Measurements from ENCODE around the gene CCDC137.
"Not testable (repeated sequence)": the region's sequence is repeated elsewhere in the genome, so short reads cannot be mapped to it uniquely, and the experiment has no call there.

Gene CCDC137

GRCh38 chr17:81666342-81667191, at the start of gene CCDC137, which contains the start of gene OXLD1:
Gene CCDC137, plus strand, starts transcription at chr17:81666737. Its CDS starts 30 bp downstream, at chr17:81666767.
Gene OXLD1, minus strand, starts transcription at chr17:81666605. Its CDS starts 28 bp downstream, at chr17:81666577.
- POLR2A ChIA-PET = interaction anchor here (0.9 to 2.2 kb wide), 4 partner anchors 9 to 29 kb away, joined by 3 to 7 read pairs (median 4); partner anchors contain the start of genes ARL16, HGS and PDE6G
- no peak for TF ChIP-seq CTCF (IDR thresholded peaks at IDR 0.05; ENCODE audit: insufficient read depth, low read length, missing control alignments)
- CTCF ChIA-PET = interaction anchor here (1.2 kb wide), 1 partner anchor 21 kb away, joined by 3 read pairs; no protein-coding TSS in a partner anchor
- DNase-seq (ENCODE audit: low read depth, low spot score) = peak; percentile 67
- H3K4me3 ChIP-seq (ENCODE audit: low read depth, low read length) = peak within 1 kb of the TSS; percentile 84

- DNase-seq (ENCODE audit: low read depth, low spot score) = no peak
- ChIA-PET CTCF (no interaction called here), POLR2A (no interaction called here)
- no peak for TF ChIP-seq CTCF (IDR thresholded peaks at IDR 0.05; ENCODE audit: insufficient read depth, low read length, missing control alignments)
- H3K4me3 ChIP-seq (ENCODE audit: low read depth, low read length) = no peak overlapping the region
Measured at GRCh38 chr17:81616877-81617276, 49.7 kb upstream of the CCDC137 start.

- DNase-seq (ENCODE audit: low read depth, low spot score); H3K4me3 ChIP-seq (ENCODE audit: low read depth, low read length); CTCF ChIA-PET; POLR2A ChIA-PET: not testable (repeated sequence)
Measured at GRCh38 chr17:81618307-81618706, 48.2 kb upstream of the CCDC137 start.

- ChIA-PET CTCF (interaction anchor here (0.9 to 1.6 kb wide), 3 partner anchors 10 to 24 kb away, joined by 3 to 11 read pairs (median 5); no protein-coding TSS in a partner anchor), POLR2A (no interaction called here)
- no peak overlapping the region for H3K4me3 ChIP-seq (ENCODE audit: low read depth, low read length)
- no peak for DNase-seq (ENCODE audit: low read depth, low spot score)
- TF ChIP-seq CTCF (IDR thresholded peaks at IDR 0.05; ENCODE audit: insufficient read depth, low read length, missing control alignments) = no peak
Measured at GRCh38 chr17:81621494-81622130, 44.9 kb upstream of the CCDC137 start.

GRCh38 chr17:81630274-81630673, 36.3 kb upstream of the CCDC137 start:
- ChIA-PET CTCF (interaction anchor here (1.0 to 2.3 kb wide), 2 partner anchors 23 to 29 kb away, joined by 3 to 11 read pairs; no protein-coding TSS in a partner anchor), POLR2A (no interaction called here)
- TF ChIP-seq CTCF (IDR thresholded peaks at IDR 0.05; ENCODE audit: insufficient read depth, low read length, missing control alignments) = no peak
- no peak for DNase-seq (ENCODE audit: low read depth, low spot score)
- no peak overlapping the region for H3K4me3 ChIP-seq (ENCODE audit: low read depth, low read length)

- TF ChIP-seq CTCF (IDR thresholded peaks at IDR 0.05; ENCODE audit: insufficient read depth, low read length, missing control alignments) = no peak
- DNase-seq (ENCODE audit: low read depth, low spot score) = no peak
- no peak overlapping the region for H3K4me3 ChIP-seq (ENCODE audit: low read depth, low read length)
- POLR2A ChIA-PET = no interaction called here
- CTCF ChIA-PET = interaction anchor here (1.1 to 2.3 kb wide), 3 partner anchors 11 to 30 kb away, joined by 3 to 11 read pairs (median 5); no protein-coding TSS in a partner anchor
Measured at GRCh38 chr17:81631482-81631881, 35.1 kb upstream of the CCDC137 start.
